WTC11 (cell line): ENCODE results near the gene OR2T1. TPM values are rescaled to one million over a fixed set of nuclear protein-coding genes. Genes with fewer than 3 reads are reported as not detected.

Source experiments
- ATAC-seq: fragments of 200-7000 bp; cut with Tn5 transposase; 2 replicates; pipeline ENCODE4 v1.10.0; 2021; ENCODE audit warnings: mild to moderate bottlenecking, moderate library complexity
- CTCF ChIA-PET: fragments of 300-600 bp; sonication (Branson Sonifier 250); formaldehyde crosslinking; loops from one replicate; lab custom pipeline; 2021; ENCODE audit warnings: antibody characterized with exemption; lab: Charles Lee
- POLR2A ChIA-PET: fragments of 350-600 bp; sonication (Branson Sonifier 250); formaldehyde crosslinking; loops from one replicate; lab custom pipeline; 2021; ENCODE audit warnings: antibody characterized with exemption; lab: Charles Lee
- DNase-seq: peaks from one replicate; pipeline ENCODE4 v3.0.0; 2021; ENCODE audit warnings: low spot score
- H3K27ac Mint-ChIP-seq: 2 replicates; pipeline ENCODE4 v1.8.0; 2021; ENCODE audit warnings: mixed read lengths
- H3K27me3 Mint-ChIP-seq: 2 replicates; pipeline ENCODE4 v1.8.0; 2021; ENCODE audit warnings: low read depth, mild to moderate bottlenecking, moderate library complexity, mixed read lengths
- H3K36me3 Mint-ChIP-seq: 2 replicates; pipeline ENCODE4 v1.8.0; 2021; ENCODE audit warnings: mixed read lengths
- H3K4me1 Mint-ChIP-seq: 2 replicates; pipeline ENCODE4 v1.8.0; 2022; ENCODE audit warnings: mixed read lengths
- H3K4me3 Mint-ChIP-seq: 2 replicates; pipeline ENCODE4 v1.8.0; 2021; ENCODE audit warnings: mild to moderate bottlenecking, moderate library complexity, mixed read lengths
- H3K9me3 Mint-ChIP-seq: 2 replicates; pipeline ENCODE4 v1.8.0; 2021; ENCODE audit warnings: mixed read lengths
- CBFB ChIP-seq: sonication (generic); formaldehyde crosslinking; IDR thresholded peaks from 2 replicates; pipeline ENCODE4 v1.8.1; 2022; ENCODE audit warnings: mild to moderate bottlenecking, low read depth, missing genetic modification reagents
- CREB1 ChIP-seq: sonication (generic); formaldehyde crosslinking; IDR thresholded peaks from 2 replicates; pipeline ENCODE4 v1.8.0; 2023; ENCODE audit warnings: mild to moderate bottlenecking, missing genetic modification reagents
- ELF4 ChIP-seq: sonication (generic); formaldehyde crosslinking; IDR thresholded peaks from 2 replicates; pipeline ENCODE4 v1.8.1; 2022; ENCODE audit warnings: low read depth, mild to moderate bottlenecking, moderate library complexity, missing genetic modification reagents
- EMX1 ChIP-seq: fragments of 250-450 bp; sonication (Bioruptor Pico); IDR thresholded peaks from 2 replicates; pipeline ENCODE4 v1.8.0; 2021; ENCODE audit warnings: mild to moderate bottlenecking
- FOXJ3 ChIP-seq: sonication (generic); formaldehyde crosslinking; IDR thresholded peaks from 2 replicates; pipeline ENCODE4 v1.9.0; 2021; ENCODE audit warnings: missing genetic modification reagents, mild to moderate bottlenecking, borderline replicate concordance
- FOXK1 ChIP-seq: sonication (generic); formaldehyde crosslinking; IDR thresholded peaks from 2 replicates; pipeline ENCODE4 v1.8.0; 2022; ENCODE audit warnings: mild to moderate bottlenecking, moderate library complexity, missing genetic modification reagents
- FOXP1 ChIP-seq: sonication (generic); formaldehyde crosslinking; IDR thresholded peaks from 2 replicates; pipeline ENCODE4 v1.8.0; 2022; ENCODE audit warnings: missing genetic modification reagents, mild to moderate bottlenecking, moderate library complexity, borderline replicate concordance
- GTF2I ChIP-seq: fragments of 250-450 bp; sonication (Bioruptor Pico); conservative IDR thresholded peaks from 2 replicates; pipeline ENCODE4 v1.4.0; 2021; ENCODE audit warnings: mild to moderate bottlenecking
- JUN ChIP-seq: sonication (generic); formaldehyde crosslinking; IDR thresholded peaks from 2 replicates; pipeline ENCODE4 v1.8.0; 2023; ENCODE audit warnings: mild to moderate bottlenecking, missing genetic modification reagents
- KAT7 ChIP-seq: sonication (generic); formaldehyde crosslinking; IDR thresholded peaks from 2 replicates; pipeline ENCODE4 v1.8.1; 2023; ENCODE audit warnings: missing genetic modification reagents, mild to moderate bottlenecking, borderline replicate concordance
- MXD4 ChIP-seq: fragments of 250-450 bp; sonication (Bioruptor Pico); IDR thresholded peaks from 2 replicates; pipeline ENCODE4 v1.8.0; 2021; ENCODE audit warnings: mild to moderate bottlenecking, moderate library complexity, borderline replicate concordance
- NFATC4 ChIP-seq: fragments of 250-450 bp; sonication (Bioruptor Pico); IDR thresholded peaks from 2 replicates; pipeline ENCODE4 v1.9.0; 2021; ENCODE audit warnings: mild to moderate bottlenecking
- NFYB ChIP-seq: sonication (generic); formaldehyde crosslinking; conservative IDR thresholded peaks from 2 replicates; pipeline ENCODE4 v1.8.0; 2022; ENCODE audit warnings: low read depth, missing genetic modification reagents
- RELA ChIP-seq: sonication (generic); formaldehyde crosslinking; IDR thresholded peaks from 2 replicates; pipeline ENCODE4 v1.8.1; 2022; ENCODE audit warnings: missing genetic modification reagents, mild to moderate bottlenecking, borderline replicate concordance
- SOX15 ChIP-seq: fragments of 250-450 bp; sonication (Bioruptor Pico); IDR thresholded peaks from 2 replicates; pipeline ENCODE4 v1.9.0; 2021; ENCODE audit warnings: mild to moderate bottlenecking
- TCF7 ChIP-seq: sonication (generic); formaldehyde crosslinking; IDR thresholded peaks from 2 replicates; pipeline ENCODE4 v1.8.0; 2022; ENCODE audit warnings: mild to moderate bottlenecking, low read depth, missing genetic modification reagents, moderate library complexity
- TEAD4 ChIP-seq: sonication (generic); formaldehyde crosslinking; IDR thresholded peaks from 2 replicates; pipeline ENCODE4 v1.8.0; 2022; ENCODE audit warnings: mild to moderate bottlenecking, missing genetic modification reagents
- ZNF232 ChIP-seq: sonication (generic); formaldehyde crosslinking; IDR thresholded peaks from 2 replicates; pipeline ENCODE4 v1.8.0; 2022; ENCODE audit warnings: mild to moderate bottlenecking, missing genetic modification reagents
- ZNF263 ChIP-seq: sonication (generic); formaldehyde crosslinking; IDR thresholded peaks from 2 replicates; pipeline ENCODE4 v1.8.1; 2022; ENCODE audit warnings: low read depth, mild to moderate bottlenecking, moderate library complexity, missing genetic modification reagents
- ZNF396 ChIP-seq: fragments of 250-450 bp; sonication (Bioruptor Pico); IDR thresholded peaks from 2 replicates; pipeline ENCODE4 v1.8.0; 2021; ENCODE audit warnings: mild to moderate bottlenecking, moderate library complexity, borderline replicate concordance
- total RNA-seq: library from RNA; stranded (reverse); gene quantifications from 3 replicates; pipeline ENCODE4 v1.2.3, GENCODE V29; 2021
- TF ChIP-seq, protein P1 (sequence below): sonication (generic); formaldehyde crosslinking; IDR thresholded peaks from 2 replicates; pipeline ENCODE4 v1.8.0; 2023; ENCODE audit warnings: missing genetic modification reagents
- TF ChIP-seq, protein P2 (sequence below): sonication (generic); formaldehyde crosslinking; IDR thresholded peaks from 2 replicates; pipeline ENCODE4 v1.8.1; 2022; ENCODE audit warnings: low read depth, mild to moderate bottlenecking, moderate library complexity, missing genetic modification reagents, borderline replicate concordance
- TF ChIP-seq, protein P3 (sequence below): sonication (generic); formaldehyde crosslinking; conservative IDR thresholded peaks from 2 replicates; pipeline ENCODE4 v1.8.1; 2022; ENCODE audit warnings: mild to moderate bottlenecking, missing genetic modification reagents
- TF ChIP-seq, protein P4 (sequence below): sonication (generic); formaldehyde crosslinking; IDR thresholded peaks from 2 replicates; pipeline ENCODE4 v1.8.1; 2022; ENCODE audit warnings: mild to moderate bottlenecking, missing genetic modification reagents, moderate library complexity, borderline replicate concordance
- TF ChIP-seq, protein P5 (sequence below): sonication (generic); formaldehyde crosslinking; IDR thresholded peaks from 2 replicates; pipeline ENCODE4 v1.8.1; 2022; ENCODE audit warnings: missing genetic modification reagents, borderline replicate concordance

Gene OR2T1
- total RNA-seq, 1 experiment from 2014 or later: not detected

GRCh38 chr1:248373761-248374160, 29.1 kb upstream of the OR2T1 start (continued):
- TF ChIP-seq NFATC4 (CRISPR knock-in tag) (no peak), CREB1 (CRISPR knock-in tag) (no peak)
- TF ChIP-seq, protein P1, sequence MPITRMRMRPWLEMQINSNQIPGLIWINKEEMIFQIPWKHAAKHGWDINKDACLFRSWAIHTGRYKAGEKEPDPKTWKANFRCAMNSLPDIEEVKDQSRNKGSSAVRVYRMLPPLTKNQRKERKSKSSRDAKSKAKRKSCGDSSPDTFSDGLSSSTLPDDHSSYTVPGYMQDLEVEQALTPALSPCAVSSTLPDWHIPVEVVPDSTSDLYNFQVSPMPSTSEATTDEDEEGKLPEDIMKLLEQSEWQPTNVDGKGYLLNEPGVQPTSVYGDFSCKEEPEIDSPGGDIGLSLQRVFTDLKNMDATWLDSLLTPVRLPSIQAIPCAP: no peak
- TF ChIP-seq, all 79 proteins: peak for 0

GRCh38 chr1:248375446-248375845, 27.4 kb upstream of the OR2T1 start, which contains the start of gene OR2T6:
Gene OR2T6, plus strand, starts transcription at chr1:248375746. Its CDS starts 11,863 bp downstream, at chr1:248387609.
- Mint-ChIP-seq H3K4me1 (no peaks in the 10 kb centered on the region), H3K27me3 (peaks cover 7% of the 10 kb centered on the region), H3K36me3 (peaks cover 73% of the 10 kb centered on the region), H3K27ac (no peak within 1 kb of the TSS), H3K9me3 (peaks cover 82% of the 10 kb centered on the region), H3K4me3 (no peak within 1 kb of the TSS)
- ChIA-PET CTCF (no interaction called here), POLR2A (no interaction called here)
- TF ChIP-seq, protein P2, sequence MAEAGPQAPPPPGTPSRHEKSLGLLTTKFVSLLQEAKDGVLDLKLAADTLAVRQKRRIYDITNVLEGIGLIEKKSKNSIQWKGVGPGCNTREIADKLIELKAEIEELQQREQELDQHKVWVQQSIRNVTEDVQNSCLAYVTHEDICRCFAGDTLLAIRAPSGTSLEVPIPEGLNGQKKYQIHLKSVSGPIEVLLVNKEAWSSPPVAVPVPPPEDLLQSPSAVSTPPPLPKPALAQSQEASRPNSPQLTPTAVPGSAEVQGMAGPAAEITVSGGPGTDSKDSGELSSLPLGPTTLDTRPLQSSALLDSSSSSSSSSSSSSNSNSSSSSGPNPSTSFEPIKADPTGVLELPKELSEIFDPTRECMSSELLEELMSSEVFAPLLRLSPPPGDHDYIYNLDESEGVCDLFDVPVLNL (CRISPR knock-in tag): no peak
- TF ChIP-seq ZNF396 (no peak), NFYB (CRISPR knock-in tag) (no peak), CBFB (CRISPR knock-in tag) (no peak), SOX15 (CRISPR knock-in tag) (no peak), ZNF232 (CRISPR knock-in tag) (no peak), FOXJ3 (CRISPR knock-in tag) (no peak), TEAD4 (CRISPR knock-in tag) (no peak), KAT7 (CRISPR knock-in tag) (no peak), ELF4 (CRISPR knock-in tag) (no peak), FOXP1 (no peak), FOXK1 (CRISPR knock-in tag) (no peak), EMX1 (no peak)
- TF ChIP-seq, protein P3, sequence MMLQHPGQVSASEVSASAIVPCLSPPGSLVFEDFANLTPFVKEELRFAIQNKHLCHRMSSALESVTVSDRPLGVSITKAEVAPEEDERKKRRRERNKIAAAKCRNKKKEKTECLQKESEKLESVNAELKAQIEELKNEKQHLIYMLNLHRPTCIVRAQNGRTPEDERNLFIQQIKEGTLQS (CRISPR knock-in tag): no peak
- TF ChIP-seq, protein P4, sequence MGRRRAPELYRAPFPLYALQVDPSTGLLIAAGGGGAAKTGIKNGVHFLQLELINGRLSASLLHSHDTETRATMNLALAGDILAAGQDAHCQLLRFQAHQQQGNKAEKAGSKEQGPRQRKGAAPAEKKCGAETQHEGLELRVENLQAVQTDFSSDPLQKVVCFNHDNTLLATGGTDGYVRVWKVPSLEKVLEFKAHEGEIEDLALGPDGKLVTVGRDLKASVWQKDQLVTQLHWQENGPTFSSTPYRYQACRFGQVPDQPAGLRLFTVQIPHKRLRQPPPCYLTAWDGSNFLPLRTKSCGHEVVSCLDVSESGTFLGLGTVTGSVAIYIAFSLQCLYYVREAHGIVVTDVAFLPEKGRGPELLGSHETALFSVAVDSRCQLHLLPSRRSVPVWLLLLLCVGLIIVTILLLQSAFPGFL: no peak
- no peak for ATAC-seq
- DNase-seq: no peak

DNA sequence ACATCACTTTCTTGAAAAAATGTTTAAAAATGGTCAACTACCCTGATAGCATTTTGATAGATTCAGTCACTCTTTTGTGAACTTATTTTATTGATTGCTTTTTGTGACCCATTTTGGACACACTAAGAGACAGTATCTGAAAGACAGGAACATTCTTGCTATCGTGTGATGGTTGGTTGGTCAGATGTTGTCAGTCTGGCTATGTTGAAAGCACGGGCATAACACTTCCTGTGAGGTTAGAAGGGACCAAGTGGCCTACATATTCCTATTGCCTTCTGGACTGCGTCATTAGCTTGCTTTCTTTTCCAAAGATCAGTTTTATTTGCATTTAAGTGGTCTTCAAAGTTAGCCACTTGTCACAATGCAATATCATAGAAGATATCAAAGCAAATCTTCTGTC, 25.9 kb upstream of the OR2T1 start:
- peaks cover 65% of the 10 kb centered on the region for H3K36me3 Mint-ChIP-seq
- POLR2A ChIA-PET: no interaction called here
- H3K27ac Mint-ChIP-seq: no peak overlapping the region
- peaks cover 80% of the 10 kb centered on the region for H3K9me3 Mint-ChIP-seq
- no peak overlapping the region for H3K4me3 Mint-ChIP-seq
- H3K4me1 Mint-ChIP-seq: no peaks in the 10 kb centered on the region
- no peak for DNase-seq
- CTCF ChIA-PET: no interaction called here
- no peak for ATAC-seq
- no peak for TF ChIP-seq GTF2I
- TF ChIP-seq ZNF263 (CRISPR knock-in tag): no peak
- H3K27me3 Mint-ChIP-seq: peaks cover 5% of the 10 kb centered on the region

DNA sequence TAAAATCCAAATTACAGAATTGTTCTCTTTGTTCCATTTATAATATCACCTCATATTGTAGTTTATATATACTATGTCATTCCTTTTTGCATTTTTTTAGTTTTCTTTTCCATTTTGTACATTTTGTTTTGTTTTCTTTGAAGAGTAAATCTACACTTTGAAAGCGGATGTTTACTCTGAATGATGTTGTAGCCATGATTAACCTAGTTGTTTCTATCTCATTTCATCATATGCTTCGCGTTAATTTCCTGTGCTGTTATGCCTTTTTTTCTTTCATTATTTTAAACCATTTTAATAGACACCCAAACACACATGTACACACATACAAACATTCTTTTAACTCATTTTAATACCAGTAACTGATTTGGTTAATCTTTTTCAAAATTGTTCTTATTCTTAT, 22.0 kb upstream of the OR2T1 start:
- no peak for ATAC-seq
- DNase-seq: no peak
- Mint-ChIP-seq H3K9me3 (peaks cover 64% of the 10 kb centered on the region), H3K27ac (no peak overlapping the region), H3K4me3 (no peak overlapping the region), H3K27me3 (peaks cover 3% of the 10 kb centered on the region), H3K36me3 (peaks cover 56% of the 10 kb centered on the region), H3K4me1 (no peaks in the 10 kb centered on the region)
- CTCF ChIA-PET: no interaction called here
- POLR2A ChIA-PET: no interaction called here
- no peak for TF ChIP-seq TCF7 (CRISPR knock-in tag)
- TF ChIP-seq CREB1 (CRISPR knock-in tag): no peak
- no peak for TF ChIP-seq JUN (CRISPR knock-in tag)
- TF ChIP-seq, protein P5, sequence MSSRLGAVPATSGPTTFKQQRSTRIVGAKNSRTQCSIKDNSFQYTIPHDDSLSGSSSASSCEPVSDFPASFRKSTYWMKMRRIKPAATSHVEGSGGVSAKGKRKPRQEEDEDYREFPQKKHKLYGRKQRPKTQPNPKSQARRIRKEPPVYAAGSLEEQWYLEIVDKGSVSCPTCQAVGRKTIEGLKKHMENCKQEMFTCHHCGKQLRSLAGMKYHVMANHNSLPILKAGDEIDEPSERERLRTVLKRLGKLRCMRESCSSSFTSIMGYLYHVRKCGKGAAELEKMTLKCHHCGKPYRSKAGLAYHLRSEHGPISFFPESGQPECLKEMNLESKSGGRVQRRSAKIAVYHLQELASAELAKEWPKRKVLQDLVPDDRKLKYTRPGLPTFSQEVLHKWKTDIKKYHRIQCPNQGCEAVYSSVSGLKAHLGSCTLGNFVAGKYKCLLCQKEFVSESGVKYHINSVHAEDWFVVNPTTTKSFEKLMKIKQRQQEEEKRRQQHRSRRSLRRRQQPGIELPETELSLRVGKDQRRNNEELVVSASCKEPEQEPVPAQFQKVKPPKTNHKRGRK (CRISPR knock-in tag): no peak
- TF ChIP-seq MXD4 (CRISPR knock-in tag): no peak
- TF ChIP-seq RELA (CRISPR knock-in tag): no peak
